OCI-LY3 (cell line): ENCODE data around the gene CLMP.

Experiments
- H2AFZ ChIP-seq: fragments of 200-600, 300-600 bp; shearing (Covaris generic); 2 replicates; pipeline ENCODE4 v1.6.0; 2014; ENCODE audit warnings: antibody characterized with exemption, low read depth, low read length
- H3K27ac ChIP-seq: fragments of 200-600, 300-600 bp; sonication (generic); 2 replicates; pipeline ENCODE4 v1.5.1; 2014; ENCODE audit warnings: mild to moderate bottlenecking, low read length, moderate library complexity, mixed read lengths
- H3K27me3 ChIP-seq: fragments of 200-600, 300-600 bp; sonication (generic); 2 replicates; pipeline ENCODE4 v1.6.1; 2014; ENCODE audit warnings: low read depth, low read length, mixed read lengths
- H3K36me3 ChIP-seq: fragments of 200-600, 300-600 bp; sonication (generic); replicated peaks from 2 replicates; pipeline ENCODE3; 2014; ENCODE audit warnings: low read depth, low read length, mixed read lengths
- H3K4me1 ChIP-seq: fragments of 300-600, 200-600 bp; sonication (generic); 2 replicates; pipeline ENCODE4 v1.6.1; 2014; ENCODE audit warnings: low read length, mixed read lengths
- H3K4me2 ChIP-seq: fragments of 200-600, 300-600 bp; sonication (generic); 2 replicates; pipeline ENCODE4 v1.6.1; 2014; ENCODE audit warnings: low read length, mixed read lengths
- H3K4me3 ChIP-seq: fragments of 300-600, 200-600 bp; sonication (generic); 2 replicates; pipeline ENCODE4 v1.5.1; 2014; ENCODE audit warnings: antibody characterized with exemption, mild to moderate bottlenecking, low read length, moderate library complexity
- H3K79me2 ChIP-seq: fragments of 300-600, 200-600 bp; shearing (Covaris generic); 2 replicates; pipeline ENCODE4 v1.6.1; 2014; ENCODE audit warnings: mild to moderate bottlenecking, low read length, mixed read lengths
- H3K9ac ChIP-seq: fragments of 300-600, 200-600 bp; shearing (Covaris generic); 2 replicates; pipeline ENCODE4 v1.6.0; 2014; ENCODE audit warnings: mild to moderate bottlenecking, low read length, moderate library complexity
- H3K9me3 ChIP-seq: fragments of 200-600, 300-600 bp; shearing (Covaris generic); 2 replicates; pipeline ENCODE4 v1.6.1; 2014; ENCODE audit warnings: low read length, mixed read lengths; ENCODE audit not compliant: insufficient read depth
- H4K20me1 ChIP-seq: fragments of 200-600, 300-600 bp; sonication (generic); 2 replicates; pipeline ENCODE4 v1.6.1; 2016; ENCODE audit warnings: low read length, mixed read lengths; ENCODE audit not compliant: insufficient read depth
- CTCF ChIP-seq: fragments of 200-600, 300-600 bp; sonication (generic); IDR thresholded peaks from 2 replicates; pipeline ENCODE4 v1.5.1; 2014; ENCODE audit warnings: antibody characterized with exemption, low read length, low read depth
- EZH2phosphoT487 ChIP-seq: fragments of 200-600 bp; shearing (Covaris generic); IDR thresholded peaks from 2 replicates; pipeline ENCODE4 v1.6.1; 2018; ENCODE audit warnings: antibody characterized with exemption, mixed run types, low read depth

Gene CLMP

GRCh38 chr11:123129920-123130319 lies 65.1 kb downstream of the CLMP start:
- Histone ChIP-seq H3K4me3 (no peak overlapping the region), H3K27ac (no peak overlapping the region), H3K4me2 (no peak overlapping the region), H3K79me2 (no peaks in the 10 kb centered on the region), H3K4me1 (no peaks in the 10 kb centered on the region), H3K27me3 (no peaks in the 10 kb centered on the region), H3K36me3 (no peaks in the 10 kb centered on the region), H4K20me1 (no peaks in the 10 kb centered on the region), H3K9ac (no peak overlapping the region), H2AFZ (no peak overlapping the region), H3K9me3 (no peaks in the 10 kb centered on the region)
- TF ChIP-seq CTCF (no peak), EZH2phosphoT487 (no peak)

- Histone ChIP-seq H4K20me1 (no peaks in the 10 kb centered on the region), H3K9ac (no peak overlapping the region), H3K79me2 (no peaks in the 10 kb centered on the region), H3K27ac (no peak overlapping the region), H2AFZ (no peak overlapping the region), H3K27me3 (peaks cover 5% of the 10 kb centered on the region; the same call in 1 of the 2 replicates), H3K4me3 (no peak overlapping the region), H3K4me1 (no peaks in the 10 kb centered on the region), H3K36me3 (no peaks in the 10 kb centered on the region), H3K4me2 (no peak overlapping the region), H3K9me3 (no peaks in the 10 kb centered on the region)
- TF ChIP-seq CTCF, result no peak
- TF ChIP-seq EZH2phosphoT487, result no peak
These were observed 69.9 kb downstream of the CLMP start for GRCh38 chr11:123125169-123125568.

GRCh38 chr11:123122852-123123251 lies 72.2 kb downstream of the CLMP start:
- no peaks in the 10 kb centered on the region for H4K20me1 ChIP-seq
- no peaks in the 10 kb centered on the region for H3K4me1 ChIP-seq
- no peaks in the 10 kb centered on the region for H3K79me2 ChIP-seq
- no peak overlapping the region for H3K27ac ChIP-seq
- no peak overlapping the region for H3K9ac ChIP-seq
- no peaks in the 10 kb centered on the region for H3K9me3 ChIP-seq
- no peaks in the 10 kb centered on the region for H3K36me3 ChIP-seq
- no peak overlapping the region for H2AFZ ChIP-seq
- H3K27me3 ChIP-seq, result peaks cover 5% of the 10 kb centered on the region; the same call in 1 of the 2 replicates
- no peak overlapping the region for H3K4me3 ChIP-seq
- H3K4me2 ChIP-seq, result no peak overlapping the region
- TF ChIP-seq EZH2phosphoT487, result no peak
- TF ChIP-seq CTCF, result no peak

GRCh38 chr11:123122341-123122740 lies 72.7 kb downstream of the CLMP start:
- Histone ChIP-seq H3K4me2 (no peak overlapping the region), H3K36me3 (no peaks in the 10 kb centered on the region), H3K27me3 (peaks cover 5% of the 10 kb centered on the region; the same call in 1 of the 2 replicates), H3K9ac (no peak overlapping the region), H3K4me1 (no peaks in the 10 kb centered on the region), H3K9me3 (no peaks in the 10 kb centered on the region), H3K4me3 (no peak overlapping the region), H2AFZ (no peak overlapping the region), H3K79me2 (no peaks in the 10 kb centered on the region), H4K20me1 (no peaks in the 10 kb centered on the region), H3K27ac (no peak overlapping the region)
- TF ChIP-seq EZH2phosphoT487 (no peak), CTCF (no peak)
